IPS-NIHi7 (cell line): Measurements from ENCODE around the gene WNT8A.
A peak's percentile ranks its signal among the peaks of the same experiment; 100 is the strongest.
"Not testable (repeated sequence)": the region's sequence is repeated elsewhere in the genome, so short reads cannot be mapped to it uniquely, and the experiment has no call there.

Source experiments
- DNase-seq: peaks from one replicate; pipeline ENCODE4 v3.0.0; 2012; ENCODE audit warnings: mixed read lengths; ENCODE audit errors: extremely low spot score

Gene WNT8A, protein sequence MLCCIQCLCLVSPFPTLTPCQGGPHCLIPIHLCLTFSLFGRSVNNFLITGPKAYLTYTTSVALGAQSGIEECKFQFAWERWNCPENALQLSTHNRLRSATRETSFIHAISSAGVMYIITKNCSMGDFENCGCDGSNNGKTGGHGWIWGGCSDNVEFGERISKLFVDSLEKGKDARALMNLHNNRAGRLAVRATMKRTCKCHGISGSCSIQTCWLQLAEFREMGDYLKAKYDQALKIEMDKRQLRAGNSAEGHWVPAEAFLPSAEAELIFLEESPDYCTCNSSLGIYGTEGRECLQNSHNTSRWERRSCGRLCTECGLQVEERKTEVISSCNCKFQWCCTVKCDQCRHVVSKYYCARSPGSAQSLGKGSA

DNA sequence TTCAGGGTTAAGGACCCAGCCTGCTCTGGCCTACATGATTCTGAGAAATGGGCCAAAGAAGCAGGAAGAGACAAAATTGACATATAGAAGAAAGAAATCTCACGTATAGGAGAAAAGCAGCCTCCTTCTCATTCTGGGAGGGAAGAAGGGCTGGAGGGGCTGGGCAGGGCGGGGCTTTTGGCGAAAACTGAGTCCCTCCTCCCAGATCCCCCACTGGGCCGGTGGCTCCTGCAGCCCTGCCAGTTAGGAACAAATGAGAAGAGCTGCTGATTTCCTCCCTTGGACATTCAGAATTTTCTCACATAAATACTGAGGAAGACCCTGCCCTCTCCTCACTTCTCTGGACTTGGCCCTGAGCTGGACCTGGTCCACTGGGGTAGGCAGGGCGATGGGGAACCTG lies at the start of gene WNT8A:
TSS of gene WNT8A (plus strand) at position 332 of the 400 bp plus-strand sequence. CDS start 95 bp downstream, outside the sequence.
- DNase-seq: peak; percentile 63

DNA sequence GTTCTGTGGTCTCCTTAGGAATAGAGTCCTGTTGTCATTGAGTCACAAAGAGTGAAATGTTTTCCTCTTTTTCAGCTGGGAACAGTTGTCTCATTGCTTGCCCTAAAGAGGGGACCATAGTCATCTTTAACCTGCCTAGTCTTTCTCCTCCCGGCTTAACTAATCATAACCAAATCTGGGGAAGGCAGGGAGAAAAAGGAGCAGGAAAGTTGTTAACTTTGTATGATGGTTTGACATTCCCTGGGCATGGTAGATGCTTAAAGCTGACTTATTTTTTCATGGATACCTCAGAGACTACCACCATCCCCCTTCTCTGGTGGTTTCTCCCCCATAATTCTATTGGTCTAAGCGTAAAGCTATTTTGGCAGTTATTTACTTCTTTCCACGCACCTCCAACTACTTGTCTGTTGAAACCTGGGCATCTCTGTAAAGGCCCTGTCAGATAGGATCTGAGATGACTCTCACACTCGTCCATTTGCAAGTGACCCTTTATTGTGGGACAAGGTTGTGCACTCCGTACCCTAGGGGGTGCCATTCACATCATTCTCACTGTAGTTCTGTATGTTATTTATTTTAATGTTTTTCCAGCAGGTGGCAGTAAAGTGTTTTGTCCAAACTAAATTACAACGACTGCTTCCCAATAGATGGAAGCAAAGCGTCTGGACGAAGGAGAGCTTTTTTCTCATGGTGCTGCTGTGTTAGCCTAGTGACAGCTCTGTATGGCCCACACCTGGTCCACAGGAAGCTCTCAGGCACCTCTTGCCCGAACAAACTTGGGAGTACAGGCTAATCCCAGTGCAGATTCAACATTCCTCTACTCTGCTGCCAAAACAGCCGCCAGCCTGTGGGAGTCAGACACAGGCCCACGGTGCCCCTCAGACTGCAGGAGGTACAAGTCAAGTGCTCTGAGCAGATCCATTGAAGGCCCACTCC lies 48.0 kb upstream of the WNT8A start:
- DNase-seq: peak; percentile 65

DNA sequence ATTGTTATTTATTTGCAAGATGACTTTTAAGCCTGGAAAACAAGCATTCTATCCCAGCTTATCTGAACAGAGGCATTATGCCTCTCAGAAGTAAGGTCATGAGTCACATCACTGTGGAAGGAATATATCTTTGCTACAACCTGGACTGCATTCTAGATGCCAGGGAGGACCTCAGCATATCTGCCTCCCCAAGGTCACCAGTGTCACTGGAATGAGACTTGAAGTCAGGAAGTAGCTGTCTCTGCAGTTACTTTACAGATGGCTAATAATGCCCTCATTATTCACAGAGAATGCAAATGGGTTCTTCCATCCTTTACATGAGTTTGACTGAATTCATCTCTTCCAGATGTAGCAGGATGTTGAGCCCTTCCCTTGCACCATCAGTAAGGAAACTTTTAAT lies 46.6 kb upstream of the WNT8A start:
- DNase-seq: no peak

DNA sequence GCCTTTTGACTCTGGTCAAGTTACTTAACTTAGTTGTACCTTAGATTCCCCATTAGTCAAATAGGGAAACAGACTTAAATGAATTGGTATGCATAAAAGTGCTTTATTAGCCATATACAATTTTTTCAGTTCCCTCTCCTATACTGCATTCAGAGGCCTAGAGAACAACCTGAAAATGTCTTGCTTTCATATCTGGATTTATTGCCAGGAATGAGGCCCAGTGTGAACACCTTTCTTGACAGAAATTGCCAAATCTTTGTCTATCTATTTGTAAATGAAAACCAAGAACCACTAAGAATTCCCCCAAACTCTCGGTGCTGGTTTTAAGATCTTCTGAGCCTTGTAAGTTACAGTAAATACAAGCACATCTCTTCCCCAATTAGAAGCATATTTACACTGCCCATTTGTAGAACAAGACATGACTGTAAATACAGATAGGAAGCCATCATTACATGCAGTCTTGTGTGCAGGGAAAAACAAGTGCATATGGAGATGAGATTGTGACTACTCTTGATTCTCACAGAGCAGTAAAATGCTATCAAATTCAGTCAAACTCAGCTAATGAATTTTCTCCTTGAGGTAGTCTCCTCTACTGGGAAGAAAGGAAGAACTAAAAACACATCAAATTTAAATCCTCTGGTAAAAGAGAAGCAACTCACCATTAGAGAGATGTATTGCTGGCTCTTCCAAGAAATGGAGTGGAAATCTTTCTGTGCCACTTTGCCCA lies 45.8 kb upstream of the WNT8A start:
- no peak for DNase-seq

DNA sequence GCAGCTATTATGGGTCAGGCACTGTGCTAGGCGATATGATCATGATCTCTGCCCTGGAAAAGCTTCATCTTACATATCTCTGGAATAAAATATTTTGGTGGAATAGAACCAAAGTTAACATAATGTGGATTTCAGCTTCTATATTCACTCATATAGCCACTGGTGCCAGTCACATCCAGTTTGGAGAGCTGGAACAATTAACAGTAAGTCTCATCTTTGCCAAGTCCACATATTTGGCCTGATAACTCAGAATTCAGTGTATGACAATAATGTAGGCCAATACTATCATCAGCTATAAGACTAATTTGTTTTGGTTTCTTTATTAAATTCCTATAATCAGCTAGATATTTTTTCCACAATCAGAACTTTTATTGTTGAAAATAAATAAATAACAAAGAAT lies 45.0 kb upstream of the WNT8A start:
- DNase-seq: no peak

DNA sequence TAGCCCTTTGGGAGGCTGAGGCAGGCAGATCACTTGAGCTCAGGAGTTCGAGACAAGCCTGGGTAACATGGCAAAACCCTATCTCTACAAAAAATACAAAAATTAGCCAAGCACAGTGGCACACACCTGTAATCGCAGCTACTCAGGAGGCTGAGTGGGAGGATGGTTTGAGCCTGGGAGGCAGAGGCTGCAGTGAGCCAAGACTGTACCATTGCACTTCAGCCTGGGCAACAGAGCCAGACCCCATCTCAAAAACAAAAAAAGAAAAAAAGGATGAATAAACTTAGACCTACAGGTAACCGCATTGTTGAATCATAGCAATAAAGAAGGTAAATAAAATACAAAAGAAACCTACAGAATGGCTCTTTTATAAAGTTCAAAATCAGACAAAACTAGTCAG lies 38.5 kb upstream of the WNT8A start:
- not testable (repeated sequence) for DNase-seq

DNA sequence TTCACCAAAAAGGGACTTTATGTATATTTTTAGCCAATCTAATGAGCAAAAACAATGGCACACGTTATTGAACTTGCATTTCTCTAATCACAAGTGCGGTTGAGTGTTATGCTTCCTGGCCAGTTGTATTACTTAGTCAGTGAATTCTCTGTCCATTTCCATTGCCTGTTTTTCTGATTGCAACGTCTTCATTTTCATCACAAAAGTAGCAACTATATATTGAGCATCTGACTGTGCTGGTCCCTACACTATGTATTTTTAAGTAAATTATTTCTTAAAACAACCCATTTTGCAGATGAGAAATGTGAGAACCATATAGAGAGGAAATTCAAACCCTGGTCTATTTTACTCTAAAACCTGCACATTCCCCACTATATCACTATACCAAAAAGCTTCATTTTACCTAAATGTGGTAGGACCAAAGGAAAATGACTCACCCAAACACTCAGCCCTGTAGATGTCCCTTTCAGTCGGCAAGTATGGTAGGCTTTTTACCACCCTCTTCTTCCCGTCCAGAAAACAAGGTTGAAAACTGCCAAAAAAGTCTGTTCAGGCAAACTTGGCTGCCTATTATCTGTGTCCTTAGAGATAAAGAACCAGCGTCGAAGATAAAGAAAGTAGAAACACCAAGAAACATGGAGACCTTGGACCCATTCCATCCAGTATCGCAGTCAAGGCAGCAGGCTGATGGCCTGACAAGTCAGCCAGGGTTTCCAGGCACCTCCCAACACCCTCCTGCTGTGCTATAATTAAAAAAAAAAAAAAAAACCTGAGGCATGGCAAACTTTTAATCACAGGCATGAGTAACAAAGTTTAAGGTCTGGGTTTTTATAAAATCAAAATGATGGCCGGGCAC lies 32.2 kb upstream of the WNT8A start:
- no peak for DNase-seq

DNA sequence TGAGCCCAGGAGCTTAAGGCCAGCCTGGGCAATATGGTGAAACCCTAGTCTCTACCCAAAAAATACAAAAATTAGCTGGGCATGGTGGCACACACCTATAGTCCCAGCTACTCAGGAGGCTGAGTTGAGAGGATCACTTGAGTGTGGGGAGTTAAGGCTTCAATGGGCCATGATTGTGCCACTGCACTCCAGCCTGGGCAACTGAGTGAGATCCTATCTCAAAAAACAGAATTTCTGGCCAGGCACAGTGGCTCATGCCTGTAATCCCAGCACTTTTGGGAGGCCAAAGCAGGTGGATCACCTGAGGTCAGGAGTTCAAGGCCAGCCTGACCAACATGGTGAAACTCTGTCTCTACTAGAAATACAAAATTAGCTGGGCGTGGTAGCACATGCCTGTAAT lies 31.1 kb upstream of the WNT8A start:
- DNase-seq: not testable (repeated sequence)

DNA sequence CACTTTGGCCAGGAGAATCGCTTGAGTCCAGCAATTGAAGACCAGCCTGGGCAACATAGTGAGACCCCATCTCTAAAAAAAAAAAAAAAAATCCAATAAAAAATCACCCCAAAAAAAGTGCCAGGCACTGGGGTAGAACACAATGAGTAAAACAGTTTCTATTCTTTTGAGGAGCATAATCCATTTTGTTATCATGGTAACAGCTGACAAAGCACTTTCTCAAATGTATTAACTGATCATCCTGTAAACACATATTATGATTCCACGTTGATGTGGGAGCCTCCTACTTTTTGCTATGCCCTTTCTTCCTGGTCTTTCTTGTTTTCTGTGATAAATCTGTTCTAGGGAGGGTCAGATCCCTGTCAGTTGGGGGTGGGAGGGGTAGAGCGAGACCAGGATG lies 30.3 kb upstream of the WNT8A start:
- no peak for DNase-seq

DNA sequence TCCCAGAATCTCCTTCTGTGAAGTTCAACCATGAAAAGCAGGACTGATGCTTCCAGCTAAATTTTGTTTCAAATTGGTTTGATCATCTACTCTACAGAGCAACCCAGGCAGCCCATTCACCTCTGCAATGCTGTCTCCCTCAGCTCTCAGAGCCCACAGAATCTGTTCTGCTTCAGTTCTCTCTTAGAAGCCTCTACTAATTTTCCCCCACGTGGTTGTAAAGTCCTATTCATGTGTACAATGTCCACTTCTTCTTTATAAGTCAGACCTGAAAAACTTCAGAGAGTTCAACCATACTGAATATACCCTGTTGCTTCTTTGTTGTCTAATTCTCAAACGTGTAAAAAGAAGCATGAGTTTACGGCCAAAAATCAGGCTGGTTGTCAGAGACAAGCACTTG lies 29.6 kb upstream of the WNT8A start:
- no peak for DNase-seq

DNA sequence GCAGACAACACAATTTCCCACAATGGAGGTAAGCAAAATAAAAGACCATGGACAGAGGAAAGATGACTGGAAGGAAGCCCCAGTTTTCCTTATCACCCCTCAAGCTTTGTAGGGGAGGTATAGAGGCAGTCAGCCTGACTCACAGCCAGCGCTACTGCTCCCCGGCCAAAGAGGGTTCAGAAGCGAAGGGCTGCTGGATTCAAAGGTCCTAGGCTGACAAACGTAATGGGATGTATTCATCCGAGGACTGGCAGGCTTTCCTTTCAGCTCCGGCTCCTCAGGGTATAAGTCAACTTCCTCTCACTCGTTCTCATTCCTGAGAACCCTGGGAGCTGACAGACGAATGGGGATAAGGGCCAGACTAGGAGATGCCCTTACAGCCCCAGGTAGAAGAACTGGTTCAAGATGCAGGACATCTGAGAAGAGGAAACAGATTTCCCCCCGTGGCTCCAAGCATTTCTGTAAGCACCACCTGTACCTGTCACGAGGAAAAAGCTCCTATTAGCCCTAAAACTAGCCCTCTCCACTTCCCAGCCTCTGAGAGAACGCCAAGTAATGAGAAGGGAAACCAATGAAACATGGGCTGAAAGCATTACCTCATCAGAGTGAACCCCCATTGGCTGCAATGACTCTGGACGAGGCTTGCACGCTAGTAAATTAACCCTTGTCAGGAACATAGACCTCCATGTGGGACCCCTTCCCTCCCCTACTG lies 28.8 kb upstream of the WNT8A start:
- no peak for DNase-seq

DNA sequence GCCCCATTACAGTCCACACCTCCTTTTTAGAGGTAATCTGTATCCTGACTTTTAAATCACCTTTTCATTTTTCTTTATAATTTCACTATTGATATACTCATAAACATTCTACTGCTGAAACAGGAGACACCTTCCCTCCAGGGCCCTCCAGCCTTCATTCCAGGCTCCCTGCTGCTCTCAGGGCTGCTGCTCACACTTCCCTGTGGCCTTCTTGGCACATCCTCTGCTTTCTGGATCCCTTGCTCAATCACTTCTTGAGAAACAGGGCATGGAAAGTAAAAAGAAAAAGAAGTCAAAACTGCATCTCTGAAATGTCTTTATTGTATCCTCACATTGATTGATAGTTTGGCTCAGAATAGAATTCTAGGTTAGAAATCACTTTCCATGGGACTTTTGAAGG lies 19.3 kb upstream of the WNT8A start:
- no peak for DNase-seq

DNA sequence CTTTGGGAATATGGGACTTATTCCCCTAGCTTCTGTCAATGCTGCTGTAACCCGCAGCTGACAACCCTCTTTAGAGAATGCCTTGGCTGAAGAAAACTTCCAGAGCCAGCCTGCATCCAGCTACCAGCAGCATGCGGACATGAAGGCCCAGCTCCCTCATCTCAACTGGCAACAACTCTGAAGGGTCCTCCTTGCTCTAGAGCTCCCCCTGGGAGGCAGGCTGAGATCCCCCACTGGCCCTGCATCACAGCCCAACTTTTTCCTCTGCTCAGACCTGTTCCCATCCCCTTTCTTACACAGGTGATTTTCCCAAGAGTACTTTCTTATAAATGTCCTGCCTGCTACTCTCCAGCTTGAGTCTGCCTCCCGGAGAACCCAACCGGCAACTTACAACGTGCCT lies 18.7 kb upstream of the WNT8A start:
- peak; percentile 57 for DNase-seq

DNA sequence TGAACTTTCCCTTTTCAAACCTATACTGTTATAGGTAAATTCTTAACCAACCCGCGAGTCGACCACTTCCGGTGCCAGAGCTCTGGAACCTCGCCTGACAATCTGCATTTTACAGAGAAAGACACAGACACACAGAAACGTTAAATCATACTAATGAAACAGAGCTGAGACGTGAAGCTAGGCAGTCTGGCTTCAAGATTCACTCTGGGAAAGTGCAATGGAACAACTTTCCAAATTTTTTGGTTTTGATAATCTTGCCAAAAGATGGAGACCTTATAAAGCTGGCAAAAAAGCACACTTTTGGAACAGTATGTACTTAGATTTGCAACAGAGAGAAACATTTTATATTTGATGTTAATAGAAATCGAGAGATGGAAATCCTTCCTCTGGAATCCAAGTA lies 15.9 kb upstream of the WNT8A start:
- no peak for DNase-seq

DNA sequence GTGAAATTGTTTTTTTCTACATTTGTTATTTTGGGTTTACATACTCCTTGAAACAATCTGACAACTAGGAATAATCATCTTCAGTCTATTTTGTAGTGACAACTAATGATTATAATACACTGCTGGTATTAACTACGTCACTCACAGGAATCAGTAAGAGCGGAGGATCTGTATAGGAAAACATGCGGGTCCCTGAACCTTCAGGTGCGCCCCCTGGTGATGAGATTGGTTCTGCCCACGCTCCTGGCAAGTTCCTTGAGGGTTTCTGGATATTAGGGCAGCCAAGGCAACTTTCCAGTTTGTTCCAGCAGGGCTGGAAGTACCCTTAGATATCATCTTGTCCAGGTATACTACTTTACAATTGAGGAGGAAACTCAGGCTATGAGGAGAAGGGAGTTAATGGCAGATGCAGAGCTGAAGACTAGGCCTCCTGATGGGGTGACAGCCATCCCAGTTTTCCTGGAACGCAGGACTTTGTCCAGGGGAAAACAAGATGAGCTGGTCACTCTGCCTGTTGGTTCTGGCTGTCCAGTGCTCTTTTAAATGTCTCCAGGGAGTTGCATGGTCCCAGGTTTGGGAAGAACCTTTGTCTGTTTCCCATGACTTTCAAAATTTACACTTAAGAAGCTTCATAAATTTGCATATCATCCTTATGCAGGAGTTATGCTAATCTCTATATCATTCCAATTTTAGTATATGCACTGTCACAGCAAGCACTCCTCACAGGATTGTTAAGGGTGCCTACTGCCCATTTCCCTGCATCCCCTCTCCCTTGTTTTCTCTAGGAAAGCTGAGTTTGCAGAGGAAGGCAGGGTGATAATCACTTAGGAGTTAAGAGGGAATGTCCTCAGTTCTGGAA lies 14.9 kb upstream of the WNT8A start:
- peak; percentile 73 for DNase-seq

DNA sequence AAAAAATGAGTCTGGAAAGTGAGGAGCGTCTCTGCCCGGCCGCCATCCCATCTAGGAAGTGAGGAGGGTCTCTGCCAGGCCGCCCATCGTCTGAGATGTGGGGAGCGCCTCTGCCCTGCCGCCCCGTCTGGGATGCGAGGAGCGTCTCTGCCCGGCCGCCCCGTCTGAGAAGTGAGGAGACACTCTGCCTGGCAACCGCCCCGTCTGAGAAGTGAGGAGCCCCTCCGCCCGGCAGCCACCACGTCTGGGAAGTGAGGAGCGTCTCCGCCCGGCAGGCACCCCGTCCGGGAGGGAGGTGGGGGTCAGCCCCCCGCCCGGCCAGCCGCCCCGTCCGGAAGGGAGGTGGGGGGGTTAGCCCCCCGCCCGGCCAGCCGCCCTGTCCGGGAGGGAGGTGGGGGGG lies 13.8 kb upstream of the WNT8A start:
- not testable (repeated sequence) for DNase-seq

DNA sequence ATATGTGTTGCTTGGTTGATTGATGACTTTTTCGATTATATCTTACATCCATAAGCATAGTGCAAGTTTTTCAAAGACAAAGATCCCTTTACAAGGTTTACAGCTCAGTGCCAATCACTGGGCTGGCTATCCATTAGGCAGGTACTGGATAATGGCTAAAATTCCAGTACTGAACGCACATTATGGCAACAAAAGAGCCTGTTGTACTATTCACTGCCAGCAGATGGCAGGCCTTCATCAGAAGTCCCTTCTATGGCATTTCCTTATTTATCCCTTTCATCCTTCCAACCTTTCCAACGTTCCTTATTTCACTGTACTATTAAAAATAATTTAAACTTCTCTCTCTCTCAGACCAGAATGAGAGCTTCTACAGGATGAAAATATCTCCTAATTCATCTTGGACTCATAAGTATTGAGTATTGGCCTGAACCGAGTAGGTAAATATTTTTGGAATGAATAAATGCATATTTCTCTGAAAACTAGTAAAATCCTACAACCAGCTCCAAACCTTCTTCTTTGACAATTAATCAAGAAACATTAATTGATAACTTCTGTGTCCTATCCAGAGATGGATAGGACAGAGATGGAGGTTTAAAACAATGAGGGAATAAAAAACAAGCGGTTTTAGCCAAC lies 6.7 kb upstream of the WNT8A start:
- peak; percentile 79 for DNase-seq

DNA sequence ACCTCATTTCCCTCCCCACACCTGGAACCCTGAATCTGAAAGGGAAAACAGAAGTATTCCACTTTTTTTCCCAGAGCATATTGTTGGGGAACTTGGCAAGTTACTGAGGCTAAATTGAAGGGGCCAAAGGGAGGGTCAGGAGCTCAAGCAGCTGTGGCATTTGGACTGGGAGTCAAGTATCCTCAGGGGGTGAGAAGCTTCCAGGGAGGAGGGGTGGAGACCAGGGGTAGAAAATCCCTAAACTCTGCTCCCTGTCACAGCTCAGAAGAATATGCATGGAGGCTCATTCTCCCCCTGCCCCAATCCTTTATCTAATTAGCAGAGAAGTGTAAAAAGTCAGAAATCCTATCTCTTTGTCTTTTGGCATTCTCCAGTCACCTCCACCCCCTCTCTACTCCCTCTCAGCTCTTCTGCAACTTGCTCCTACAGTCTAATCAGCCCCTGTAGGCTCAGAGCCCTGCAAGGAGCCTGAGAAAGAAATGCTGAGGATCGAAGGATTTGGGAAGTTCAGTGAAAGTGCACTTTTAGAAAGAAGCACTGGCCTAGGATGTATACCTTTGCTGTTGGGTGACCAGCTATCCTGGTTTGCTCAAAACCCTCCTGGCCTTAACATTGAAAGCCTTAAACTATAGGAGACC lies 5.7 kb upstream of the WNT8A start:
- no peak for DNase-seq

DNA sequence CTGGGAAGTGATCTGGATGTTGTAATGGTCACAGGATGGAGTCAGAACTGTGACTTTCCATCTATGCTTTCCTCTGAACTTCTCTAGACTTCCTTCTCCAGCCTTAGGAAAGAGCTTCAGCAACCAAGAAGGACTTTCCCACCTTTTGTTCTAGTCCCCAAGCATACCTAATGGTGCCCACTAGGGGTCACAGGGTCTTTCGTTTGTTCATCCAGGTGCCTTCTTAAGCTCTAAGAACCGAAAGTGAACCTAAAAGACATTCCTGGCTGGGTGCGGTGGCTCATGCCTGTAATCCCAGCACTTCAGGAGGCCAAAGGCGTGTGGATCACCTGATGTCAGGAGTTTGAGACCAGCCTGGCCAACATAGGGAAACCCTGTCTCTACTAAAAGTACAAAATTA lies 1.8 kb upstream of the WNT8A start:
- no peak for DNase-seq
